NT2/D1 (cell line): Measurements from ENCODE around the gene SSBP2.

ENCODE experiments used
- SUZ12 ChIP-seq: IDR thresholded peaks from 2 replicates; pipeline ENCODE4 v1.6.1; 2011; ENCODE audit not compliant: insufficient read length, insufficient read depth; ENCODE audit errors: extremely low read depth
- ZNF274 ChIP-seq: IDR thresholded peaks from 2 replicates; pipeline ENCODE4 v1.6.1; 2011; ENCODE audit warnings: mild to moderate bottlenecking, low read depth, low read length

- TF ChIP-seq SUZ12 (no peak), ZNF274 (no peak)
Observed at GRCh38 chr5:81408496-81408895, 342.4 kb downstream of the SSBP2 start.
